ENCODE results near the gene HTR4. TPM values are rescaled to one million over a fixed set of nuclear protein-coding genes. Genes with fewer than 3 reads are reported as not detected.

Gene HTR4
- polyA plus RNA-seq, 1 donor from 2014 or later, result not detected

GRCh38 chr5:148433826-148434225 is 220.5 kb downstream of the HTR4 start:
- Histone ChIP-seq H3K36me3 (ENCODE audit: insufficient read depth, low read length) (no peaks in the 10 kb centered on the region), H3K4me2 (ENCODE audit: low read length) (no peak overlapping the region), H3K27me3 (ENCODE audit: insufficient read depth, low read depth, low read length) (no peaks in the 10 kb centered on the region), H3K9ac (ENCODE audit: low read length) (no peak overlapping the region), H3K9me3 (ENCODE audit: low read length) (no peaks in the 10 kb centered on the region), H3K4me3 (ENCODE audit: low read length) (no peak overlapping the region), H2AFZ (ENCODE audit: low read depth, low read length) (no peak overlapping the region), H3K27ac (ENCODE audit: low read length) (no peak overlapping the region), H3K79me2 (replicated peaks; ENCODE audit: insufficient read depth, low read length) (peaks cover 4% of the 10 kb centered on the region), H3K9me2 (ENCODE audit: insufficient read depth, low read length) (no peaks in the 10 kb centered on the region), H4K20me1 (ENCODE audit: insufficient read depth) (no peaks in the 10 kb centered on the region), H3F3A (ENCODE audit: insufficient read depth, low read length, poor library complexity, severe bottlenecking) (no peaks in the 10 kb centered on the region)
- TF ChIP-seq EZH2 (IDR thresholded peaks at IDR 0.05; ENCODE audit: borderline replicate concordance, insufficient read depth, low read length, poor library complexity, severe bottlenecking) (no peak), MXI1 (conservative IDR thresholded peaks at IDR 0.05; ENCODE audit: poor library complexity, severe bottlenecking) (no peak), EP300 (conservative IDR thresholded peaks at IDR 0.05; ENCODE audit: poor library complexity, severe bottlenecking) (no peak), SMC3 (conservative IDR thresholded peaks at IDR 0.05; ENCODE audit: poor library complexity) (no peak)

Other genes with a start within 250 kb of the HTR4 start
- gene ADRB2, start 172.1 kb upstream of the HTR4 start, polyA plus RNA-seq, result not detected in 2 replicates

Data from neural cell (in vitro differentiated cells).